ENCODE results near the gene NTM. TPM values are rescaled to one million over a fixed set of nuclear protein-coding genes. Genes with fewer than 3 reads are reported as not detected.

The NTM gene
- total RNA-seq, 4 donors from 2014 or later: 1.4 to 2.8 (median 1.7) TPM

- Histone ChIP-seq H3K27me3 (no peaks in the 10 kb centered on the region), H3K27ac (no peak overlapping the region), H3K9me3 (no peaks in the 10 kb centered on the region), H3K4me1 (no peaks in the 10 kb centered on the region), H3K4me3 (no peak overlapping the region), H3K36me3 (no peaks in the 10 kb centered on the region)
- no peak for TF ChIP-seq CTCF (IDR thresholded peaks at IDR 0.05)
- no peak for TF ChIP-seq POLR2A (IDR thresholded peaks at IDR 0.05)
- DNase-seq: no peak
Observed at GRCh38 chr11:131600628-131601027, 230.2 kb downstream of the NTM start.

DNA sequence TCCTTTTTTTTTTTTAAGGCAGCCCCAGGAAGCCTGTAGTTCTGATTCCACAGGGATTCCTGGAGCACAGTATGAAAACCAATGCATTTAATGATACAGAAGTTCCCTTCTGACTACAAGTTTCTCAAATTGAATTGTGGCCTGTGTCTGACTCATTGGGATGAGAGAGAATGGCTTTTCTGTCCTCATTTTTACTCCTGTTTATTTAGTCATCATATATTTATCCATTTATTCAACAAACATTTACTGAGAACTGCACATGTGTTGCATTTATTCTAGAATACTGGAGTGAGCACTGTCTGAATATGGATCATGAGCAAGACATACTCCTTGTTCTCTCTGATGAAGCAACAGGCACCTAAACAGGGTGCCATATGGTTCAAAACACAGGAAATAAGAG, 231.2 kb downstream of the NTM start:
- H3K9me3 ChIP-seq: no peaks in the 10 kb centered on the region
- TF ChIP-seq POLR2A (IDR thresholded peaks at IDR 0.05) (no peak), CTCF (IDR thresholded peaks at IDR 0.05) (no peak)
- no peaks in the 10 kb centered on the region for H3K36me3 ChIP-seq
- H3K4me3 ChIP-seq: no peak overlapping the region
- no peaks in the 10 kb centered on the region for H3K4me1 ChIP-seq
- no peak overlapping the region for H3K27ac ChIP-seq
- no peak for DNase-seq
- no peaks in the 10 kb centered on the region for H3K27me3 ChIP-seq

DNA sequence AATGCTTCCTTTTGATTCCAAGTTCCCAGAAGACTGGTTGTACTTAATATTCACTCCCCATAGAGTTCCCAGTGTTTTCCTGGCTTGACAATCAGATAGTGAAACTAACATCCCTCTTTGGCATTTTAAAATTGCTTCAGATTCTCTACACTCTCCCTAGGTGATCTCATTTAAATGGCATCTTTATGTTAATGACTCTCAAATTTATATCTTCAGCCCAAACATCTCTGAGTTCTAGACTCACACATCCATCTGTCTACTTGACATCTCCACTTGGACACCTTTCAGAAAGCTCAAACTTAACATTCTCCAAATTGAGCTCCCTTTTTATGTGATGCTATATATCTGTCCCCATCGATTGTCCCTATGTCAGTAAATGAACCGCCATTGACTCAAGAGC, 232.0 kb downstream of the NTM start:
- H3K27me3 ChIP-seq: no peaks in the 10 kb centered on the region
- H3K27ac ChIP-seq: no peak overlapping the region
- no peak overlapping the region for H3K4me3 ChIP-seq
- no peaks in the 10 kb centered on the region for H3K9me3 ChIP-seq
- no peak for DNase-seq
- H3K4me1 ChIP-seq: no peaks in the 10 kb centered on the region
- TF ChIP-seq POLR2A (IDR thresholded peaks at IDR 0.05) (no peak), CTCF (IDR thresholded peaks at IDR 0.05) (no peak)
- H3K36me3 ChIP-seq: no peaks in the 10 kb centered on the region

- no peaks in the 10 kb centered on the region for H3K36me3 ChIP-seq
- H3K27ac ChIP-seq: no peak overlapping the region
- H3K4me1 ChIP-seq: no peaks in the 10 kb centered on the region
- no peak for DNase-seq
- TF ChIP-seq CTCF (IDR thresholded peaks at IDR 0.05) (no peak), POLR2A (IDR thresholded peaks at IDR 0.05) (no peak)
- H3K4me3 ChIP-seq: no peak overlapping the region
- no peaks in the 10 kb centered on the region for H3K27me3 ChIP-seq
- no peaks in the 10 kb centered on the region for H3K9me3 ChIP-seq
Observed at GRCh38 chr11:131606811-131607335, 236.5 kb downstream of the NTM start.

- no peak for TF ChIP-seq POLR2A (IDR thresholded peaks at IDR 0.05)
- no peak for TF ChIP-seq CTCF (IDR thresholded peaks at IDR 0.05)
- Histone ChIP-seq H3K27me3 (no peaks in the 10 kb centered on the region), H3K4me3 (no peak overlapping the region), H3K36me3 (no peaks in the 10 kb centered on the region), H3K27ac (no peak overlapping the region), H3K4me1 (no peaks in the 10 kb centered on the region), H3K9me3 (no peaks in the 10 kb centered on the region)
- DNase-seq: no peak
Observed at GRCh38 chr11:131609337-131609736, 238.9 kb downstream of the NTM start.

- Histone ChIP-seq H3K27ac (no peak overlapping the region), H3K4me1 (no peaks in the 10 kb centered on the region), H3K9me3 (no peaks in the 10 kb centered on the region), H3K36me3 (no peaks in the 10 kb centered on the region), H3K4me3 (no peak overlapping the region), H3K27me3 (no peaks in the 10 kb centered on the region)
- TF ChIP-seq POLR2A (IDR thresholded peaks at IDR 0.05): no peak
- no peak for TF ChIP-seq CTCF (IDR thresholded peaks at IDR 0.05)
- no peak for DNase-seq
Observed at GRCh38 chr11:131609921-131610320, 239.5 kb downstream of the NTM start.

Measured in Peyer's patch (tissue), 4 donors.